Measurements from ENCODE around the gene SCYGR2.

GRCh38 chr2:227577555-227577954 lies 21.1 kb upstream of the SCYGR2 start:
- no peak for TF ChIP-seq CTCF (IDR thresholded peaks at IDR 0.05)
- TF ChIP-seq POLR2AphosphoS5 (IDR thresholded peaks at IDR 0.05) = peak; percentile 69

Data from prostate gland (tissue), 2 donors.